ENCODE data around the gene HAP1.

DNA sequence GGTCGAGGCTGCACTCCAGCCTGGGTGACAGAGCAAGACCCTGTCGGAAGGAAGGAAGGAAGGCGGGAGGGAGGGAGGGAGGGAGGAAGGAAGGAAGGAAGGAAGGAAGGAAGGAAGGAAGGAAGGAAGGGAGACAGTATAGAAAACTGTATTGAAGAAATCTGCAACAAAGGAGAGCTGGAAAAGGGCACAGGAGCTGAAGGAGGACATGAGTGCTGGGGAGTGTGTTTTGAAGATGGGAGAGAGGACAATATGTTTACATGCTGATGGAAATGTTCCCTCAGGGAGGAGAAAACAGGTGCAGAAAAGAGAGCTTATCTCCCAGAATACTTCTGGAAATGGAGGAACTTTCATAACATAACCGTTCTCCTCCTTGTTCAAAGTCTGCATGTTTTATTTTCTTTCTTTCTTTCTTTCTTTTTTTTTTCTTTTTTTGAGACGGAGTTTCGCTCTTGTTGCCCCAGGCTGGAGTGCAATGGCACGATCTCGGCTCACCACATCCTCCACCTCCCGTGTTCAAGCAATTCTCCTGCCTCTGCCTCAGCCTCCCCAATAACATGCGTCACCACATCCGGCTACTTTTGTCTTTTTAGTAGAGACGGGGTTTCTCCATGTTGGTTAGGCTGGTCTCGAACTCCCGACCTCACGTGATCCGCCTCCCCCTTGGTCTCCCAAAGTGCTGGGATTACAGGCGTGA lies 2.7 kb upstream of the HAP1 start:
- no peak for TF ChIP-seq EZH2 (IDR thresholded peaks at IDR 0.05; ENCODE audit: borderline replicate concordance, low read length)
- TF ChIP-seq, protein P1, sequence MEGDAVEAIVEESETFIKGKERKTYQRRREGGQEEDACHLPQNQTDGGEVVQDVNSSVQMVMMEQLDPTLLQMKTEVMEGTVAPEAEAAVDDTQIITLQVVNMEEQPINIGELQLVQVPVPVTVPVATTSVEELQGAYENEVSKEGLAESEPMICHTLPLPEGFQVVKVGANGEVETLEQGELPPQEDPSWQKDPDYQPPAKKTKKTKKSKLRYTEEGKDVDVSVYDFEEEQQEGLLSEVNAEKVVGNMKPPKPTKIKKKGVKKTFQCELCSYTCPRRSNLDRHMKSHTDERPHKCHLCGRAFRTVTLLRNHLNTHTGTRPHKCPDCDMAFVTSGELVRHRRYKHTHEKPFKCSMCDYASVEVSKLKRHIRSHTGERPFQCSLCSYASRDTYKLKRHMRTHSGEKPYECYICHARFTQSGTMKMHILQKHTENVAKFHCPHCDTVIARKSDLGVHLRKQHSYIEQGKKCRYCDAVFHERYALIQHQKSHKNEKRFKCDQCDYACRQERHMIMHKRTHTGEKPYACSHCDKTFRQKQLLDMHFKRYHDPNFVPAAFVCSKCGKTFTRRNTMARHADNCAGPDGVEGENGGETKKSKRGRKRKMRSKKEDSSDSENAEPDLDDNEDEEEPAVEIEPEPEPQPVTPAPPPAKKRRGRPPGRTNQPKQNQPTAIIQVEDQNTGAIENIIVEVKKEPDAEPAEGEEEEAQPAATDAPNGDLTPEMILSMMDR (IDR thresholded peaks at IDR 0.05; ENCODE audit: low read length): no peak
